Stimulated activated CD8-positive, alpha-beta memory T cell treated with anti-CD3 and anti-CD28 coated beads, Interleukin-15, amount 100 ng/mL, for 48 hours (primary cell): ENCODE measurements around the gene CCDC88B.

Source experiments
- DNase-seq, 2 donors: peaks; one replicate each; pipeline ENCODE4 v3.0.0-alpha.2; 2020; ENCODE audit warnings: low read depth in 2 of 2

The CCDC88B gene

DNA sequence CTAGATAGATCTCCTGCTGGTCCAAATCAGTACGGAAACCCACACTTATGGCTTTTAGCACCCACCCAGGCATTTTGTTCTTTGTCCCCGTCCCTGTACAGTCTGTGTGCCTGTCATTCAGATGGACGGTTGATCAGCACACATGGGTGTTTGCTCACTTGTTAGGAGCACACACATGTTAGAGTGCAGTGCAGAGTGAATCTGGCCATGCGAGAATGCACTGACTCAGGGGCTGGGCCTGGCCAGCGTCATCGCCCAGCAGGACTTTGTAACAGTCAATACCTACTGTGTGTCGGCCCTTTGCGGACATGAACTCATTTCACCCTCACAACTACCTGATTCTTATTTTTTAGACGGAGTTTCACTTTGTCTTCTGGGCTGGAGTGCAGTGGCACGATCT lies 22.3 kb downstream of the CCDC88B start:
- DNase-seq: no peak

DNA sequence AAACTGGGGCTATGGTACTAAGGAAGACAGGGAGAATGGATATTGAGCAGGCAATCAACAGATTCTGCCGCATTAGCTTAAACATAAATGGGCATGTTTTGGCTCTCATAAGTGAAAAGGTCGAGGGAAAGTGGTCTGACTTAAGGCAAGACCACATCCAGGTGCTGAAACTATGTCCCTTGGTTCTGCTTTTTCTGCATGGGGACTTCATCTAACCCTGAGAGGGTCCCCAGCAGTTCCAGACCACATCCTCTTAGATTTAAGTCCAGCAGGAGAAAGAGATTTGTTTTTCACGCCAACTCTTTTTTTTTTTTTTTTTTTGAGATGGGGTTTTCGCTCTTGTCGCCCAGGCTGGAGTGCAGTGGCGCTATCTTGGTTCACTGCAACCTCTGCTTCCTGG lies 24.4 kb downstream of the CCDC88B start:
- no peak for DNase-seq

DNA sequence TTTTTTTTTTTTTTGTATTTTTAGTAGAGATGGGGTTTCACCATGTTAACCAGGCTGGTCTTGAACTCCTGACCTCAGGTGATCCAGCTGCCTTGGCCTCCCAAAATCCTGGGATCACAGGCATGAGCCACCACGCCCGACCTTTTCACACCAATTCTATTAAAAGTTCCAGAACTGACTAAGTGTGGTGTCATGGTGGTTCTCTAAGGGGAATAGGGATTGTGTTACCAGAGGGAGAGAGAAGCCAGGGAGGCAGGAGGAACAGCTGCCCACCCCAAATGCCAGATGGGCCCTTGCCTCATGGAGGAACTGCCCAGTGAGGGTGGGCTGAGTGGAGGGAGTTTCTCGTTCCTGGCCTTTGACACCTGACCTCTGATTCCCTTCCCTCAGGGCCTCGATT lies 24.9 kb downstream of the CCDC88B start:
- DNase-seq: no peak

DNA sequence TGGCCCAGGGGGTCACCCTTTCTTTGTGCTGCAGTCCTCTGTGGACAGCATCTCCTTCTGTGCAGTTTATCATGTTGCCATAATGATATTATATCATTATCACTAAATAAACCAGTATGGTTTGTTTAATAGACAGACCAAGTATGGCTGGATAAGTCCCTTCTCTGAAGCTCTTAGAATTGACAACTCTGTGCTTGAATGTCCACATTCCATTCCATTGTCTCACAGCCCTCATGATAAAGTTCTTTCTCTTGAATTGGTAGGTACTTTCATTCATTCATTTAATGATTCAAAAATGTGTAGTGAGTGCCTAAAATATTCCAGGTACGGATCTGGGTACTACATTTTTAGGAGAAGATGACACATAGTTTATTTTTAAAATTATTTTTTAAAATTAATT lies 26.7 kb downstream of the CCDC88B start:
- no peak for DNase-seq

DNA sequence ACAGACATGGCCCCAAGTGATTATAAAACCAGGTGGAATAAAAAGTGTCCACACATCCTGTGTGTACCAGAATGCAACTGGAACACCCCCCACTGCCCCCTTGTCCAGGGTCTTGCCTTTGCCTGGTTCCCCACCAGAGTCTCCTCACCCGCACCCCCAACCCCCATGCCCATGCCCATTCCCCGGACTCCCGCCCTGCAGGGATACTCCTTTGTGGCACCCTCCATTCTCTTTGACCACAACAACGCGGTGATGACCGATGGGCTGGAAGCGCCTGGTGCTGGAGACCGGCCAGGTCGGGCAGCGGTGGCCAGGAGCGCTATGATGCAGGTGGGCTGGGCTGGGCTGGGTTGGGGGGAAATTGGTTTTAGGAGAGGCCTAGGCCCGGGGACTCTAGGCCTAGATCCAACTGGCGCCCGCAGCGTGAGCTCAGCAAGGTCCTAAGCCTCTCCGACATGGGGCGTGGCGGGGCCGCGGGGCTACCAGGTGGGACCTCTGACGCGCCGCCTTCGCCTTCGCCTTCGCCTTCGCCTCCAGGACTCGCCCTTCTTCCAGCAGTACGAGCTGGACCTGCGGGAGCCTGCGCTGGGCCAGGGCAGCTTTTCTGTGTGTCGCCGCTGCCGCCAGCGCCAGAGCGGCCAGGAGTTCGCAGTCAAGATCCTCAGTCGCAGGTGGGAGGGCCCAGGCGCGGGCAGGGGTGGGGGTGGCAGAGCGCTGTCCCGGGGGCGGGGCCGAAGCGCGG lies 28.1 kb downstream of the CCDC88B start:
- no peak for DNase-seq

DNA sequence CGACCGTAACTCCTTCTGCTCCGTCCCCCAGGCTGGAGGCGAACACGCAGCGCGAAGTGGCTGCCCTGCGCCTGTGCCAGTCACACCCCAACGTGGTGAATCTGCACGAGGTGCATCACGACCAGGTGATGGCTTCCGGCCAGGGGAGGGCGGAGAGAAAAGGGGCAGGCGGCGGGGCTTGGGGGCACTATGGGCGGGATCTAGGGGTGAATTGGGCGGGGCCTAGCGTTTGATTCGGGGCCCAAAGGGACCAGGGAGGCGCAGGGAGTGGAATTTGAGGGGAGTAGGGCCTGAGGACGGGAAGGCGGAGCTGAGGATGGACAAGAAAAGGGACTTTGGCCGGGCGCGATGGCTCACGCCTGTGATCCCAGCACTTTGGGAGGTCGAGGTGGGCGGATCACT lies 28.7 kb downstream of the CCDC88B start:
- no peak for DNase-seq

DNA sequence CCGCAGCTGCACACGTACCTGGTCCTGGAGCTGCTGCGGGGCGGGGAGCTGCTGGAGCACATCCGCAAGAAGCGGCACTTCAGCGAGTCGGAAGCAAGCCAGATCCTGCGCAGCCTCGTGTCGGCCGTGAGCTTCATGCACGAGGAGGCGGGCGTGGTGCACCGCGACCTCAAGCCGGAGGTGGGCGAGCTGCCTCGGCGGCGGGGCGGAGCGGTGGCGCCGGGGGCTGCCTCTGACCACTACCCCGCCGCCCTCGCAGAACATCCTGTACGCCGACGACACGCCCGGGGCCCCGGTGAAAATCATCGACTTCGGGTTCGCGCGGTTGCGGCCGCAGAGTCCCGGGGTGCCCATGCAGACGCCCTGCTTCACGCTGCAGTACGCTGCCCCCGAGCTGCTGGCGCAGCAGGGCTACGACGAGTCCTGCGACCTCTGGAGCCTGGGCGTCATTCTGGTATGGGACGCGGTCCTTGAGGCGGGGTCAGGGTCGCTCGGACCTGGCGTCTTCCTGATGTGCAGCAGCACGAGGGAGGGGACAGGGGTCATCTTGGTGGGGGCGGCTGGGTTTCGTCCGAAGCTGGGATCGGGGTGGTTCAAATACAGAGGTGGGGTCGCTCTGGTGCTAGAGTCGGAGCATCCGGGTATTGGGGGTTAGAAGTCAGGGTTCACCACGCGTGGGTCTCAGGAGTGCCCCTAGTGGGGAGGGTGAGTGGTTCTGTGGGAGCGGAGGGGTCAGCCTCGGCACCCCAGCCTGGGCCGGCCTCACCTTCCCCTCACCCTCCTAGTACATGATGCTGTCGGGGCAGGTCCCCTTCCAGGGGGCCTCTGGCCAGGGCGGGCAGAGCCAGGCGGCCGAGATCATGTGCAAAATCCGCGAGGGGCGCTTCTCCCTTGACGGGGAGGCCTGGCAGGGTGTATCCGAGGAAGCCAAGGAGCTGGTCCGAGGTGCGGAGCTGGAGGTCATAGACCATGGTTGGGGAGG lies 29.7 kb downstream of the CCDC88B start:
- no peak for DNase-seq

DNA sequence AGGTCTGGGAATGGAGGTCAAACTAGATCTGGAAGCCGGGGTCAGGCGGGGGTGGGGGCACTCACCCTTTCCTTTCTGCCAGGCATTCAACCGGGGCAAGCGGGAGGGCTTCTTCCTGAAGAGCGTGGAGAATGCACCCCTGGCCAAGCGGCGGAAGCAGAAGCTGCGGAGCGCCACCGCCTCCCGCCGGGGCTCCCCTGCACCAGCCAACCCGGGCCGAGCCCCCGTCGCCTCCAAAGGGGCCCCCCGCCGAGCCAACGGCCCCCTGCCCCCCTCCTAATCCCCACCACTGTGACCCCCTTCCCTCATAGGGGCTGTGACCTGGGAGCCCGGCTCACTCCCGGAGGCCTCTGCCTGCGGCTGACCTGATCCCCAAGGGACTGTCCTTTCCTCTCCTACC lies 31.2 kb downstream of the CCDC88B start:
- DNase-seq: no peak

DNA sequence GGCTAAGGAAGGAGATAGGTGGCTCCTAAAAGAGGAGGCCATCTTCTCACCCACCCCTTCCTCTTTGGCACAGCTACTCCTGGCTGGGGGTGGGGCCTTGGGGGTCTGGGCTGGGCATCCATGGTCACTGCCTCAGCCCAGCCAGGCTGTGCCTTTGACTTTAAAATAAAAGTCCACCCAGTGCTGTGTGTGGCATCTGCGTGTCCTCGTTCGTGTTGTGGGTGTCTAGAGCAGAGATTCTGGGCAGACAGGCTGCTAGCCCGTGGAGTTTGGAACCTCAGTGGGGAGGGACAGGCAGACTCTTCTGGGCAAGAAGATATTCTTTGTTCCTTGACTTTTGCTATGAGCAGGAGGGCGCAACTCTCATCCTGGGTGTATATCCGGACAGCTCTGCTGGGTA lies 32.0 kb downstream of the CCDC88B start:
- no peak for DNase-seq

DNA sequence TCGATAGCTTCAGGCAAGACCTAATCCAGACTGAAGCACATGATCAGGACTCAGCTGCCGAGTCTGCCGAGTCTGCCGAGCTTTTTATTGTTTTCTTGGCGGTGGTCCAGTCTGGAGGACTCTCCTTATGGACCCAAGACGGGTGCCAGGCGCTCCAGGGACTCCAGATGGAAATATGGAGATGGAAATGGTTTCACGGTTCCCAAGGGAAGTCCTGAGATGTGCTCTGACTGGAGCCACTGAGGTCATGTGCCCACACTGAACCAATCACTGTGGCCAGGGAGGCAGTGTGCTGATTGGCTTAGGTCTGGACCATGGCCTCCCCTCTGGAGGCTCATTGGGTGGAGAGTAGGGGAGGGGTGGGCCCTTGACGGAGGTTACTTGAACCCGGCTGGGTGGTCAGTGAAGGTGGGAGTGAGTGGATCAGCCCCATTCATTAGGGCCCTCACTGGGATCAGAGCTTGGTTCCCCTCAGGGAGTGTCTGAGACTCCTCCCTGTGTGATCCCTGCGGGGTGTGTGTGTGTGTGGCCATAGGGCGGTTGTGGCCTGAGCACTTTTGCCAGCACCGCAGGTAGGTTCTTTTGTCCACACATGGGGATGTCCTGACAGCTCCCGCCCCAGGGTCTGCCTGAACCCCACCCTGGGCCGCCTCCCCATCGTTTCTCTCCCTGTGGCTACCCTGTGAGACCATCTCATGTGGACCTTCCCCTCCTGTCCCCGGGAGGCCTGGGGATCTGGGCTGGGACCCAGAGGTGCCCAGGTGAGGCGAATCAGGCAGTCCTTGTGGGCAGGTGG lies 33.0 kb downstream of the CCDC88B start:
- DNase-seq: no peak

DNA sequence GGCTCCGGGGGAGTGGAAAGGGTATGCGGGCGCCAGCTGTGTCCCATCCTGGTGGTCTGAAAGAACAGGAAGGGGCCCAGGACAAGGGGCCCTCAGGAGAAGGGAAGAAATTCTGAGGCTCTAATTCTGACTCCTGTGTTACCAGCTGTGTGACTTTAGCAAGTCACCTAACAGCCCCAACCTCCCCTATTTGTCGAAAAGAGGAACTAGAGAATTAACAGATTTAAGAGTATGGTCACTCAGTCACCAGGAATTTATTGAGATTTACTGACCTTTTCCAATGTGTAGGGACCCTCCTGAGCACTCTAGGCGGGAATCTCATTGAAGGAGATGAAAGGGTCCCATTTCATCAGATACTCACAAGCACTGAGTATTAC lies 33.6 kb downstream of the CCDC88B start:
- no peak for DNase-seq

DNA sequence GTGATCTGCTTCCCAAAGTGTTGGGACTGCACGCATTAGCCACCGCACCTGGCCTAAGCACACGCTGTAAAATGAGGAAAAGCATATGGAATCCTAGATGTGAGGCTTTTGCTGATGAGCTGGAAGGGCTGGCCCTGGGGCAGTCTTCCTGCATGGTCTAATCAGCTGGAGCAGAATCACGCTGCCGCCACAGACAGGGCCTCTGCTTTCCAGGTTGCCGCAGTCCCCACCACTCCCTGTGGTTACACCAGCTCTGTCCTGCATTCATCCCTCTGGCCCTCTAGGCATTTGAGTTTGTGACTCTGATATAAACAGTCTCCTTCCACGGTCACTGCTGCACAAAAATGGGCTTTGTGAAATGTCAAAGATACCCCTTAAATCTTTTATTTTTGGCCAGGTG lies 36.1 kb downstream of the CCDC88B start:
- DNase-seq: no peak

DNA sequence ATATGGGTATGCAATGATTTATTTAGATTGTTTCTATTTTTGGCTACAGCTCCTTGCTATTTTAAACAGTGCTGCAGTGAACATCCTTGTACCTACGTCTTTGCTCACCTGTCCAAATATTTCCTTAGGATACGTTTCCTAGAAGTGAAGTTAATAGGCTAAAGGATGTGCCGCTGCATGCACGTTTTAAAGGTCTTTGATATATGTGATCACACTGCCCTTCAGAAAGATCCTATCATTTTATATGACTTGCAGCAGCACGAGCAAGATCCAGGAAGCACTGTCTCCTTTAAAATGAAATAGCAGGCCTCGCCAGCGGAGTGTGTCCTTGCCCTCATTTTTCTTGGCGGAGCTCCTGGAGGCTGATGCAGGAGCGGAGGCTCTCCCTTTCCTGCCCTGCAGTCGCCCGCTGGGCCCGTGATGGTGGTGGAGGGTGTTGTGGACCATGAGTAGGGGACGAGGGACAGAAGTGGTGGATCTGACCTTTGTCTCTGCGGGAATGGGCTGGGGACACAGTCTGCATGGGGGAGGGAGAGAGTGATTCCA lies 38.4 kb downstream of the CCDC88B start:
- DNase-seq: no peak

DNA sequence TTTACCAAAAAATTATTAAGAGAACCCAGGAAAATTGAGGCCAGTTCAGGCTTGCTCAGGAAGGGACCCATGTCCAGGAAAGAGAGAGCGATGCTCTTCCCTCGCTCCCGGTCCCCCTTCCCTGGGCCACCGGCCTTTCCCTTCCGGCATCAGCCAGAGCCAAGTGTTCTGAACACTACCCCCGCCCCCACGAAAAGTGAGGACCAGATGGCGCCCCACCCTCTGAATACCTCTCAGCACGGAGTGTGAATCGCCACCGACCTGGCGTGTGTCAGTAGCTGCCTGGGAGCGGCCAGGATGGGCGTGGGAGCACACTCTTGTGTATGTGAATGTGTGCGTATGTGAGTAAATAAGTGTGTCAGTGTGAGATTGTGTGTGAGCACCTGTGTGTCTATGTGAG lies 39.2 kb downstream of the CCDC88B start:
- DNase-seq: no peak

DNA sequence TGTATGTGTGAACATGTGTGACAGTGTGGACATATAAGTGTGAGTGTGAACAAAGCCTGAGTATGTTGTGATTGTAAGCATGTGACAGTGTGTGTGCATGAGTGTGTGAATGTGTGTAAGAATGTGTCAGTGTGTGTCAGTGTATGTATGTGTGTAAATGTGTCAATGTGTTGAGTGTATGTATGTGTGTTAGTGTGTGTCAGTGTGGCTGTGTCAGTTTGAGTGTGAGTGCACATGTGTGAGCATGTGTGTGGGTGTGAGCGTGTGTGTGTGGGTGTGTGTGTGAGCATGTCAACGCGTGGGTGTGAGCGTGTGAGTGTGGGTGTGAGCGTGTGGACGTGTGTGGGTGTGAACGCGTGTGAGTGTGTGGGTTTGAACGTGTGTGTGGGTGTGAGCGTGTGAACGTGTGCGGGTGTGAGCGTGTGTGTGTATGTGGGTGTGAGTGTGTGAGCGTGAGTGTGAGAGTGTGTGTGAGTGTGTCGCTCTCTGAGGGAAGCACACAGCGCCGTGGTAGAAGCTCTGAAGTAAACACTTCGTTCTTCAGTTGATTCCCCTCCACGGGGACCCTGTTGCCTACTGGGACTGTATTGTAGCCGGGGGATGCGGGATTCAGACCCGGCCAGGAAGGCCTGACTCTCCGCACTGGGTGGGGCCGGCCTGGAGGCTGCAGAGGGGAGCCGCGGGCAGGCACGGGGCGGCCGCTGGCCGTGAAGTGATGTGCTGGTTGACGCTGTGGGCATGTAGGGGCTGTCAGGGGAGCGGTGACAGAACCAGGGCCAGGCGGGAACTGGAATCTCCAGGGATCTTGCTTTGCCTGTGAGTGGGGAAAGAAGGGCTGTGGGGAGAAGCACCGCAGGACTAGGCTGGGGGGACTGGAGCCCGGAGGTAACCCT lies 40.1 kb downstream of the CCDC88B start:
- no peak for DNase-seq

DNA sequence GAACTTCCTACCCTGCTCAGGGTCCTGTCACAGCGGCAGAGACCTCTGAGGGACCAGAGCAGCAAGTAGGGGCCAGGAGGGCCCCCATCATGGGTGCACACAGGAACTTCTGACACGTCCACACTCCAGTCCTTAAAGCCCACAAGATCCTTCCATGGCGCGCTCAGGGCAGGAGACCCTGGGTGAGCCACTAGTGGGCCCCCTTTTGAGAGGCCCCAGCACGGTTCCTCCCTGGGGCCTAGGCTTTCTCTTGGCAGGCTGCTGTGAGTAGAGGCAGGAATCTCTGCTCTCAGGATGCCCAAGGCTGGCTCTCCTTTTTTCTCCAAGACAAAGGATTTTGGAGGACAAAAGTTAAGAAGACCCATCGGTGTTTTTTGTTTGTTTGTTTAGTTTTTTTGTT lies 41.3 kb downstream of the CCDC88B start:
- DNase-seq: no peak

DNA sequence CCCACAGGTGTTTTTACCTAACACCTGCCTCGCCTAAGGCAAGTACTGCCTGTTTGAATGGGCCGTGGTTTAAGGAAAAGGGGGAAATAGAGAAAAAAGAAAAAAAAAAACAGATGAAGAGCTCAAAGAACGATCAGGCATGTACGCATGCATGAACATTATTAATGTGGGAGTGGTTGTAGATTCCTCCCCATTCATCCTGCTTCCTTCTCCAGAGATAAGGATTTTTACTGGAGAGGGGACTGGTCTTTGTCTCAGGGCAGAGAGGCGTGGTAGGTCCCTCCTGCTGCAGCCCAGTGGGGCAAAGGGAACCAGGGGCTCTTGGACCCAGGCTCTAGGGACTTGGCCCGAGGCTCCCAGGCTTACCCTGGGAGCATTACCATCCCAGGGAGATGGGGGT lies 42.0 kb downstream of the CCDC88B start:
- DNase-seq: no peak

DNA sequence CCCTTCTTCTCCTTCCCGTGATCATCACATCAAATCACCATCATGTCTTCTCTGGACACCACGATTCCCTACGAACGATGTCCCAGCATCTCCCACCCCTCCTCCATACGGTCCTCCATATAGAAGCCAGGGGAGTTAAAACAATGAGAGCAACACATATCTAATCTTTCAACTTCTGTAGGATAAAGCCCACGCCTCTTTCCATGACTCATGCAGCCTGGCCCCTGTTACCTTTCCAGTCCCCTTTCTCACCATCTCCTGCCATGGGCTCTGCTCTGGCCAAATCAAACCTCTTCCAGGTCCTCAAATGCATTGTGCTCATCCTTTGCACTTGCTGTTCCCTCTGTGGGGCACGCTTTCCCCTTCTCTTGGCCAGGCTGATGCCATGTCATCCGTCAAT lies 42.6 kb downstream of the CCDC88B start:
- no peak for DNase-seq

DNA sequence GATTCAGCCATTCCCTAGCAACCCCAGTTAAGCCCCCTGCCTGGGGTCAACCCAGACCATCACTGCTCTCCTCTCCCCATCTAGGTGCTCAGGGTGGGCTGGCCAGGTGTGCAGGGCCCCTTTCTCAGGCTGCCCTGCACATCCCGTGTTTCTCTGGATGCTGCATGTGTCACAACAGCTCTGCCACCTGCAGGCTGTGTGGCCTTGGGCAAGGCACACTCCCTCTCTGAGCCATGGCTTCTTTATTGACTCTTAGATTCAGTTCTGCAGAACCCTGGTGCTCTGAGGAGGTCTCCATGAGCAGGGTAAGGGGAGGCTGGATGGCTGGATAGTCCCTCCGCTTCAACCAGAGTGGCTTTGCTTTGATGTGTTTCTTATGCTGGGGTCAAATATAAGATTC lies 43.6 kb downstream of the CCDC88B start:
- DNase-seq: no peak

DNA sequence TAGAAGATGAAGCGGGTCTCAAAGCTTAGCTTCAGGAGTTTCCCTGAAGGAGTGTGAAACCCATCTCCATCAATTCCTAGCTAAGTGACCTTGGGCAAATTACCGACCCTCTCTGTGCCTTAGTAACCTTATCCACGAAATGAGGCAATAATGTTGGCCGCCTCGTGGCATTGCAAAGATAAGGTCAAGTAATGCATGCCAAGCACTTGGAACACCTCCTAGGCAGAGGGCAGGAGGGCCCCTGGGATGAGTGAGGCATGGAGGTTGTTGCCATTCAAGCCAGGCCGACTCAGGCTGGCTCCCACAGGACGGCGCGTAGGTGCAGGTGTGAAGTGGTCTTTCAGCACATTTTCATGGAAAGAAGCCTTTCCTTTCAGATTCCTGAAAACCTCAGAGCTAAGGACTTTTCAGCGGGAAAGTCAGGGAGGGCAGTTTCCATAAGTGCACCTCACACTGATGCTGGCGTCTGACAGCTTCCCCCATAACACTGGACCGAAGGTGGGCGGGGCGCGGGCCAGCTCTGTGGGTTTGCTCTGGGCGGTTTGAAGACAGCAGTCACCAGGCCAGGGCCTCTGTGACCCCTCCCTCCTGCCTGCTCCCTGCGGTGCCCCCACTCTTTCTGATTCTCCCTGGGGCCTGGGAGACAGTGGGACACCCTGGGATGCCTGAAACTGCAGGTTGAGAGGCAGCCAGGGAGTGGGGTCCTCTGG lies 44.2 kb downstream of the CCDC88B start:
- DNase-seq: no peak
